ENCODE measurements around the gene TMEM52. TPM values are rescaled to one million over a fixed set of nuclear protein-coding genes. Genes with fewer than 3 reads are reported as not detected.

TMEM52 gene
- total RNA-seq, 4 donors from 2014 or later: 0.40 to 3.1 (median 1.8) TPM

- peaks cover 27% of the 10 kb centered on the region for H3K27me3 ChIP-seq
- H3K4me1 ChIP-seq: peaks cover 0 to 65% (median 36%) of the 10 kb centered on the region in 3 donors
- H3K4me3 ChIP-seq: peak overlapping the region; percentile 65 to 98
- TF ChIP-seq EP300 (IDR thresholded peaks at IDR 0.05) (no peak), POLR2A (IDR thresholded peaks at IDR 0.05) (no peak), CTCF (IDR thresholded peaks at IDR 0.05) (no peak), POLR2AphosphoS5 (IDR thresholded peaks at IDR 0.05) (no peak)
- no peaks in the 10 kb centered on the region for H3K9me3 ChIP-seq
- WGBS, 2 donors (ENCODE audit: low coverage in 1 of 2): 59 to 64% methylated on average over 13 to 16 of the region's 21 CpGs
- no peak for ATAC-seq
- H3K36me3 ChIP-seq: no peaks in the 10 kb centered on the region
- peak overlapping the region in 3 of 4 donors; percentile 94 to 98 (median 97) for H3K27ac ChIP-seq
Observed at GRCh38 chr1:1892079-1892762, 26.9 kb downstream of the TMEM52 start.

GRCh38 chr1:1891349-1892078, 27.6 kb downstream of the TMEM52 start:
- H3K36me3 ChIP-seq: no peaks in the 10 kb centered on the region
- peaks cover 0 to 73% (median 36%) of the 10 kb centered on the region in 3 donors for H3K4me1 ChIP-seq

GRCh38 chr1:1890506-1891348, 28.4 kb downstream of the TMEM52 start, which contains the start of gene GNB1:
TSS of gene GNB1 (minus strand) at chr1:1891087. CDS start at chr1:1825453, 65,634 bp downstream.
- peaks cover 12% of the 10 kb centered on the region for H3K27me3 ChIP-seq
- no CpG with 5 or more reads among the region's 137 CpGs for WGBS, 2 donors (ENCODE audit: low coverage in 1 of 2)
- peaks cover 0 to 80% (median 38%) of the 10 kb centered on the region in 3 donors for H3K4me1 ChIP-seq
- ATAC-seq: peak; percentile 92
- no peaks in the 10 kb centered on the region for H3K9me3 ChIP-seq
- peak within 1 kb of the TSS; percentile 65 to 98 for H3K4me3 ChIP-seq
- H3K36me3 ChIP-seq: no peaks in the 10 kb centered on the region
- peak; percentile 72 for TF ChIP-seq POLR2AphosphoS5 (IDR thresholded peaks at IDR 0.05)
- TF ChIP-seq CTCF (IDR thresholded peaks at IDR 0.05): peak in 2 of 4 experiments; percentile 11 to 34
- no peak for TF ChIP-seq EP300 (IDR thresholded peaks at IDR 0.05)
- peak; percentile 70 to 80 for TF ChIP-seq POLR2A (IDR thresholded peaks at IDR 0.05)
- peak within 1 kb of the TSS; percentile 78 to 98 (median 96) for H3K27ac ChIP-seq

More at GRCh38 chr1:1891349-1892078, 27.6 kb downstream of the TMEM52 start:
- Histone ChIP-seq H3K4me3 (peak overlapping the region; percentile 65 to 98), H3K27me3 (peaks cover 20% of the 10 kb centered on the region), H3K9me3 (no peaks in the 10 kb centered on the region), H3K27ac (peak overlapping the region; percentile 66 to 98 (median 96))
- ATAC-seq: peak; percentile 68
- TF ChIP-seq POLR2A (IDR thresholded peaks at IDR 0.05): peak in 1 of 2 donors; percentile 32
- peak in 1 of 4 experiments; percentile 28 for TF ChIP-seq CTCF (IDR thresholded peaks at IDR 0.05)
- TF ChIP-seq POLR2AphosphoS5 (IDR thresholded peaks at IDR 0.05): peak; percentile 34
- TF ChIP-seq EP300 (IDR thresholded peaks at IDR 0.05): no peak
- 1% methylated on average over 10 of the region's 59 CpGs; no CpG with 5 or more reads in 1 of the 2 donors for WGBS, 2 donors (ENCODE audit: low coverage in 1 of 2)

- ATAC-seq: peak; percentile 22
- Histone ChIP-seq H3K4me3 (peak overlapping the region; percentile 65 to 98), H3K36me3 (no peaks in the 10 kb centered on the region), H3K27me3 (peaks cover 4% of the 10 kb centered on the region), H3K9me3 (no peaks in the 10 kb centered on the region), H3K4me1 (peaks cover 0 to 79% (median 37%) of the 10 kb centered on the region in 3 donors), H3K27ac (peak overlapping the region; percentile 78 to 98 (median 96))
- no peak for TF ChIP-seq EP300 (IDR thresholded peaks at IDR 0.05)
- TF ChIP-seq POLR2A (IDR thresholded peaks at IDR 0.05): no peak
- no peak for TF ChIP-seq CTCF (IDR thresholded peaks at IDR 0.05)
- TF ChIP-seq POLR2AphosphoS5 (IDR thresholded peaks at IDR 0.05): no peak
- 0% methylated on average over 2 to 3 of the region's 88 CpGs for WGBS, 2 donors (ENCODE audit: low coverage in 1 of 2)
Observed at GRCh38 chr1:1889847-1890505, 29.1 kb downstream of the TMEM52 start.

Data from gastroesophageal sphincter (tissue), 4 donors.